H1 (cell line): ENCODE data around the gene IGF2BP3. TPM values are rescaled to one million over a fixed set of nuclear protein-coding genes. Genes with fewer than 3 reads are reported as not detected.

Experiments used
- CTCF ChIA-PET: fragments of 300-600 bp; sonication (Branson Sonifier 250); formaldehyde crosslinking; loops from one replicate; lab custom pipeline; 2021; ENCODE audit not compliant: partially characterized antibody; lab: Charles Lee
- POLR2A ChIA-PET: fragments of 300-600 bp; sonication (Branson Sonifier 250); formaldehyde crosslinking; loops from one replicate; lab custom pipeline; 2021; ENCODE audit warnings: inconsistent platforms; ENCODE audit not compliant: partially characterized antibody; lab: Charles Lee
- DNase-seq, 2 experiments: peaks; one replicate each; pipeline versions ENCODE4 v3.0.0 to v3.0.0-alpha.2; 2010 to 2022; ENCODE audit warnings: low spot score in 2 of 2, low read depth in 1 of 2, mixed read lengths in 1 of 2
- FAIRE-seq: peaks from 2 replicates; lab custom pipeline; 2011; peaks lifted over from hg19 to GRCh38; lab: Jason Lieb, UNC
- H2AFZ ChIP-seq: 2 replicates; pipeline ENCODE4 v1.8.1; 2012; ENCODE audit warnings: low read length, inconsistent platforms
- H2AK5ac ChIP-seq: 2 replicates; pipeline ENCODE4 v1.6.1; 2013; ENCODE audit warnings: low read depth, low read length
- H2BK120ac ChIP-seq: replicated peaks from 2 replicates; pipeline ENCODE3; 2013; ENCODE audit warnings: low read depth, low read length, inconsistent platforms
- H2BK12ac ChIP-seq: 2 replicates; pipeline ENCODE4 v1.6.1; 2013; ENCODE audit warnings: low read depth, low read length
- H2BK15ac ChIP-seq: 2 replicates; pipeline ENCODE4 v1.6.1; 2013; ENCODE audit warnings: low read length
- H2BK20ac ChIP-seq: 2 replicates; pipeline ENCODE4 v1.6.1; 2013; ENCODE audit warnings: low read length
- H2BK5ac ChIP-seq: 2 replicates; pipeline ENCODE4 v1.6.1; 2013; ENCODE audit warnings: low read depth, low read length
- H3K14ac ChIP-seq: 2 replicates; pipeline ENCODE4 v1.6.1; 2013; ENCODE audit warnings: inconsistent platforms; ENCODE audit not compliant: insufficient read length
- H3K18ac ChIP-seq: 2 replicates; pipeline ENCODE4 v1.6.1; 2013; ENCODE audit warnings: low read length; ENCODE audit errors: extremely low read depth
- H3K23ac ChIP-seq: 2 replicates; pipeline ENCODE4 v1.6.1; 2013; ENCODE audit warnings: inconsistent platforms; ENCODE audit not compliant: insufficient read length
- H3K23me2 ChIP-seq: 2 replicates; pipeline ENCODE4 v1.6.1; 2013; ENCODE audit warnings: low read depth, low read length
- H3K27ac ChIP-seq: 2 replicates; pipeline ENCODE4 v1.6.1; 2011; ENCODE audit warnings: low read depth, low read length, inconsistent platforms
- H3K27me3 ChIP-seq, 4 experiments: replicated peaks in 1 of 4; 1 replicate in 1 of 4; 2 replicates in 3 of 4; pipeline versions ENCODE4 v1.6.1 to v1.8.1; 2011 to 2013; ENCODE audit warnings: low read length in 3 of 4, mild to moderate bottlenecking in 3 of 4, inconsistent platforms in 2 of 4, mixed read lengths in 2 of 4, moderate library complexity in 1 of 4; ENCODE audit not compliant: control insufficient read depth in 3 of 4, insufficient read depth in 3 of 4; ENCODE audit errors: extremely low read depth in 1 of 4
- H3K36me3 ChIP-seq, 4 experiments: 2 replicates each; pipeline versions ENCODE4 v1.6.1 to v1.8.1; 2011 to 2013; ENCODE audit warnings: mild to moderate bottlenecking in 4 of 4, low read length in 3 of 4, moderate library complexity in 2 of 4, control low read depth in 1 of 4, inconsistent platforms in 1 of 4; ENCODE audit not compliant: insufficient read depth in 4 of 4, control insufficient read depth in 2 of 4
- H3K4ac ChIP-seq: replicated peaks from 2 replicates; pipeline ENCODE3; 2013; ENCODE audit warnings: low read length, low read depth, mixed read lengths, inconsistent platforms; ENCODE audit not compliant: insufficient read length
- H3K4me1 ChIP-seq, 4 experiments: replicated peaks in 1 of 4; 1 replicate in 1 of 4; 2 replicates in 3 of 4; pipeline versions ENCODE4 v1.6.1 to v1.8.1; 2011 to 2013; ENCODE audit warnings: low read length in 3 of 4, inconsistent platforms in 2 of 4, mixed read lengths in 1 of 4; ENCODE audit not compliant: insufficient read depth in 4 of 4, control insufficient read depth in 3 of 4
- H3K4me2 ChIP-seq, 2 experiments: 2 replicates each; pipeline versions ENCODE4 v1.6.1 to v1.8.1; 2011 to 2013; ENCODE audit warnings: low read depth in 2 of 2, low read length in 2 of 2, control low read depth in 1 of 2, inconsistent platforms in 1 of 2, mild to moderate bottlenecking in 1 of 2; ENCODE audit not compliant: insufficient read depth in 1 of 2
- H3K4me3 ChIP-seq, 4 experiments: fragments of 200-600, 300-600 bp in 1 of 4; sonication (generic), shearing (Covaris generic), sonication (Bioruptor Twin) in 1 of 4; 2 replicates each; pipeline versions ENCODE4 v1.5.1 to v1.8.1; 2011 to 2016; ENCODE audit warnings: low read length in 4 of 4, low read depth in 3 of 4, control low read depth in 2 of 4, inconsistent platforms in 2 of 4, mild to moderate bottlenecking in 2 of 4, mixed read lengths in 1 of 4, moderate library complexity in 1 of 4; ENCODE audit not compliant: insufficient read depth in 2 of 4; ENCODE audit errors: extremely low read depth in 1 of 4
- H3K56ac ChIP-seq: replicated peaks from 2 replicates; pipeline ENCODE3; 2013; ENCODE audit warnings: low read depth, mild to moderate bottlenecking, mixed read lengths, low read length, inconsistent platforms; ENCODE audit not compliant: insufficient read length
- H3K79me1 ChIP-seq: 2 replicates; pipeline ENCODE4 v1.6.1; 2013; ENCODE audit warnings: low read depth, low read length, control low read depth
- H3K79me2 ChIP-seq, 2 experiments: 2 replicates each; pipeline versions ENCODE4 v1.6.1 to v1.8.1; 2012 to 2013; ENCODE audit warnings: low read length in 2 of 2, mild to moderate bottlenecking in 2 of 2, inconsistent platforms in 1 of 2; ENCODE audit not compliant: insufficient read depth in 2 of 2, control insufficient read depth in 1 of 2
- H3K9ac ChIP-seq, 4 experiments: replicated peaks in 1 of 4; 1 replicate in 1 of 4; 2 replicates in 3 of 4; pipeline versions ENCODE4 v1.6.1 to v1.8.1; 2011 to 2013; ENCODE audit warnings: low read depth in 3 of 4, low read length in 3 of 4, control low read depth in 2 of 4, mild to moderate bottlenecking in 2 of 4, moderate library complexity in 2 of 4, inconsistent platforms in 1 of 4; ENCODE audit errors: extremely low read depth in 1 of 4
- H3K9me3 ChIP-seq, 2 experiments: 2 replicates each; pipeline versions ENCODE4 v1.6.1 to v1.8.1; 2012 to 2013; ENCODE audit warnings: mild to moderate bottlenecking in 2 of 2, moderate library complexity in 2 of 2, control low read depth in 1 of 2, inconsistent platforms in 1 of 2, low read depth in 1 of 2, low read length in 1 of 2, mixed read lengths in 1 of 2; ENCODE audit not compliant: insufficient read depth in 2 of 2
- H4K20me1 ChIP-seq, 2 experiments: replicated peaks in 1 of 2; 2 replicates each; pipeline versions ENCODE3 to v1.8.1; 2011 to 2013; ENCODE audit warnings: inconsistent platforms in 2 of 2, low read length in 2 of 2, mild to moderate bottlenecking in 1 of 2; ENCODE audit not compliant: insufficient read depth in 2 of 2, control insufficient read depth in 1 of 2
- H4K5ac ChIP-seq: 2 replicates; pipeline ENCODE4 v1.6.1; 2013; ENCODE audit warnings: low read length, low read depth, mixed read lengths, inconsistent platforms; ENCODE audit not compliant: insufficient read length
- H4K8ac ChIP-seq: 2 replicates; pipeline ENCODE4 v1.8.0; 2013; ENCODE audit warnings: mild to moderate bottlenecking, moderate library complexity, low read length, inconsistent platforms; ENCODE audit not compliant: insufficient read depth; ENCODE audit errors: extremely low read depth
- H4K91ac ChIP-seq: replicated peaks from 2 replicates; pipeline ENCODE3; 2013; ENCODE audit warnings: low read length, mixed read lengths, inconsistent platforms; ENCODE audit not compliant: insufficient read length
- GABPA ChIP-seq: IDR thresholded peaks from 2 replicates; pipeline ENCODE4 v1.6.1; 2011; ENCODE audit warnings: mild to moderate bottlenecking, low read length, moderate library complexity, borderline replicate concordance; ENCODE audit not compliant: insufficient read depth
- POLR2A ChIP-seq, 2 experiments: IDR thresholded peaks; 1 replicate in 1 of 2; 2 replicates in 1 of 2; pipeline ENCODE4 v1.6.1; 2011; ENCODE audit warnings: low read depth in 2 of 2, low read length in 2 of 2, mild to moderate bottlenecking in 2 of 2; ENCODE audit errors: control extremely low read depth in 1 of 2
- WGBS, 2 experiments: shearing (Covaris generic) in 1 of 2; methylation state at CpG; one replicate each; pipeline versions ENCODE4 v1.1.6 to v1.1.7; 2013 to 2015; ENCODE audit warnings: low lambda C conversion rate in 2 of 2, mixed read lengths in 2 of 2, inconsistent platforms in 1 of 2, low coverage in 1 of 2, missing lambda C conversion rate in 1 of 2; ENCODE audit not compliant: insufficient replicate concordance in 2 of 2, insufficient coverage in 1 of 2, insufficient read length in 1 of 2; ENCODE audit errors: extremely low coverage in 1 of 2, missing lambda C conversion rate in 1 of 2; 5-methylcytosine and 5-hydroxymethylcytosine counted together
- polyA plus RNA-seq, 7 experiments: library from polyadenylated mRNA; depleted of rRNA in 3 of 7; stranded (reverse) in 5 of 7; unstranded in 2 of 7; fragments of >200 nt in 5 of 7; fragments of 200-250 nt in 2 of 7; gene quantifications; 1 replicate in 5 of 7; 2 replicates in 1 of 7; 4 replicates in 1 of 7; pipeline versions ENCODE4 v1.2.1 to v1.2.3, GENCODE V29; 2011 to 2013; ENCODE audit warnings: missing spikeins in 2 of 7, mixed read lengths in 2 of 7
- total RNA-seq: library from RNA; stranded (reverse); fragmentation: NEBNext Ultra II Directional; extraction: Animal tissue kit (Norgen Biotek cat#: 25700); gene quantifications from 2 replicates; pipeline ENCODE4 v1.2.1, GENCODE V29; 2021

The IGF2BP3 gene
- total and polyA plus RNA-seq, 2 of the 8 experiments (the other 6 are each of a cell fraction or from before 2014, with no cell fraction given), result 66.3 to 193 TPM

GRCh38 chr7:23308754-23309153 is 161.5 kb downstream of the IGF2BP3 start:
- POLR2A ChIA-PET, result interaction anchor here (0.7 to 1.8 kb wide), 3 partner anchors 9 to 36 kb away, joined by 3 to 9 read pairs (median 5); partner anchors contain the start of gene MALSU1
- no peak overlapping the region for H3K27ac ChIP-seq

More at GRCh38 chr7:23308754-23309153, 161.5 kb downstream of the IGF2BP3 start:
- no peak for FAIRE-seq
- WGBS, 2 experiments, result 89% methylated on average over 6 of the region's 6 CpGs; no CpG with 5 or more reads in 1 of the 2 experiments
- Histone ChIP-seq H4K20me1 (peaks cover 2 to 3% of the 10 kb centered on the region in 2 experiments), H3K18ac (no peak overlapping the region), H2BK15ac (no peak overlapping the region), H3K9ac (no peak overlapping the region), H3K4ac (no peak overlapping the region), H4K91ac (no peak overlapping the region), H3K23me2 (no peaks in the 10 kb centered on the region), H4K5ac (no peak overlapping the region), H3K4me2 (no peak overlapping the region), H2AFZ (no peak overlapping the region), H3K23ac (no peak overlapping the region), H2AK5ac (no peak overlapping the region), H3K79me2 (peaks cover 0 to 37% of the 10 kb centered on the region in 2 experiments; a peak in 2 of 4 replicates)
- CTCF ChIA-PET, result interaction anchor here (0.9 to 2.0 kb wide), 2 partner anchors 31 to 32 kb away, joined by 4 to 8 read pairs; no protein-coding TSS in a partner anchor
- TF ChIP-seq GABPA, result no peak
- TF ChIP-seq POLR2A (IDR thresholded peaks at IDR 0.05; ENCODE audit: control extremely low read depth in 1 of 2, low read depth in 2 of 2, low read length in 2 of 2), result peak in 1 of 2 experiments; percentile 31; a peak in 1 of 3 replicates
- TF ChIP-seq, all 59 proteins: peak for 1
- Histone ChIP-seq H2BK12ac (no peak overlapping the region), H3K9me3 (no peaks in the 10 kb centered on the region), H2BK120ac (no peak overlapping the region), H4K8ac (no peak overlapping the region), H3K36me3 (peaks cover 9 to 75% (median 44%) of the 10 kb centered on the region in 4 experiments), H2BK5ac (no peak overlapping the region), H3K56ac (no peak overlapping the region), H3K27me3 (no peaks in the 10 kb centered on the region), H2BK20ac (no peak overlapping the region), H3K14ac (no peak overlapping the region), H3K79me1 (no peaks in the 10 kb centered on the region; the same call in 1 of the 2 replicates), H3K4me3 (no peak overlapping the region), H3K4me1 (no peaks in the 10 kb centered on the region)
- no peak for DNase-seq
